HCT116 (cell line): ENCODE results near the gene ANKIB1. TPM values are rescaled to one million over a fixed set of nuclear protein-coding genes. Genes with fewer than 3 reads are reported as not detected.
"Not testable (repeated sequence)": the region's sequence is repeated elsewhere in the genome, so short reads cannot be mapped to it uniquely, and the experiment has no call there.

ENCODE experiments used
- ATAC-seq: fragments of 200-7000 bp; cut with Tn5 transposase; 2 replicates; pipeline ENCODE4 v1.9.1; 2020; ENCODE audit warnings: mild to moderate bottlenecking, moderate library complexity
- BruUV-seq: library from RNA; stranded (reverse); fragments of 400-500 nt; replicated peaks from 2 replicates; lab custom pipeline; 2021; lab: Mats Ljungman, UMichigan
- CTCF ChIA-PET: fragments of 300-600 bp; sonication (Branson Sonifier 250); formaldehyde crosslinking; loops from one replicate; lab custom pipeline; 2021; ENCODE audit warnings: antibody characterized with exemption; lab: Charles Lee
- POLR2A ChIA-PET: fragments of 300-600, 350-600 bp; sonication (Branson Sonifier 250); formaldehyde crosslinking; loops from one replicate; lab custom pipeline; 2021; ENCODE audit warnings: antibody characterized with exemption; lab: Charles Lee
- RAD21 ChIA-PET, 2 experiments: fragments of 300-600 bp; sonication (Branson Sonifier 250); formaldehyde crosslinking; loops; one replicate each; lab custom pipeline; 2023; ENCODE audit warnings: low total read pairs in 2 of 2; ENCODE audit not compliant: uncharacterized antibody in 2 of 2, unreplicated experiment in 2 of 2, low non-redundant PET in 1 of 2; lab: Charles Lee
- DNase-seq: peaks from one replicate; pipeline ENCODE4 v3.0.0-alpha.2; 2010; ENCODE audit warnings: low read depth, low spot score
- H2AFZ ChIP-seq: fragments of 200-600 bp; shearing (Covaris generic), sonication (generic); 2 replicates; pipeline ENCODE4 v1.6.1; 2017; ENCODE audit warnings: low read depth, mixed run types, mixed read lengths, antibody characterized with exemption, low read length; ENCODE audit not compliant: poor library complexity, severe bottlenecking
- H3K27ac ChIP-seq: 2 replicates; pipeline ENCODE4 v1.5.1; 2012; ENCODE audit warnings: low read depth, low read length
- H3K27me3 ChIP-seq: fragments of 200-600 bp; sonication (generic); 2 replicates; pipeline ENCODE4 v1.6.1; 2016; ENCODE audit warnings: mixed run types, low read length, mixed read lengths; ENCODE audit not compliant: insufficient read depth
- H3K36me3 ChIP-seq, 2 experiments: fragments of 200-500 bp in 1 of 2; fragments of 200-600 bp in 1 of 2; sonication (Bioruptor generic) in 1 of 2; sonication (generic) in 1 of 2; 2 replicates each; pipeline versions ENCODE4 v1.5.1 to v1.6.1; 2014 to 2016; ENCODE audit warnings: low read length in 2 of 2, inconsistent platforms in 1 of 2, mixed read lengths in 1 of 2, mixed run types in 1 of 2; ENCODE audit not compliant: insufficient read depth in 2 of 2, control insufficient read depth in 1 of 2
- H3K4me1 ChIP-seq, 2 experiments: fragments of 200-600 bp in 1 of 2; sonication (generic) in 1 of 2; 2 replicates each; pipeline versions ENCODE4 v1.5.1 to v1.6.1; 2012 to 2017; ENCODE audit warnings: low read length in 2 of 2, inconsistent platforms in 1 of 2, mild to moderate bottlenecking in 1 of 2, mixed read lengths in 1 of 2, mixed run types in 1 of 2, moderate library complexity in 1 of 2; ENCODE audit not compliant: insufficient read depth in 2 of 2, control insufficient read depth in 1 of 2
- H3K4me2 ChIP-seq: fragments of 200-600 bp; sonication (generic); 2 replicates; pipeline ENCODE4 v1.6.1; 2017; ENCODE audit warnings: mixed run types, low read length, mixed read lengths
- H3K4me3 ChIP-seq, 2 experiments: fragments of 200-600 bp in 1 of 2; sonication (generic) in 1 of 2; replicated peaks in 1 of 2; 2 replicates each; pipeline ENCODE4 v1.5.1; 2011 to 2016; ENCODE audit warnings: low read length in 2 of 2, control low read depth in 1 of 2, low read depth in 1 of 2, mild to moderate bottlenecking in 1 of 2, mixed read lengths in 1 of 2, mixed run types in 1 of 2
- H3K79me2 ChIP-seq: fragments of 200-600 bp; sonication (generic); 2 replicates; pipeline ENCODE4 v1.6.1; 2017; ENCODE audit warnings: mild to moderate bottlenecking, mixed run types, low read length, moderate library complexity, mixed read lengths; ENCODE audit not compliant: insufficient read depth
- H3K9ac ChIP-seq: fragments of 200-600 bp; sonication (generic); 2 replicates; pipeline ENCODE4 v1.6.1; 2016; ENCODE audit warnings: low read length, mixed read lengths
- H3K9me2 ChIP-seq: fragments of 200-600 bp; sonication (generic), shearing (Covaris generic); 2 replicates; pipeline ENCODE4 v1.6.1; 2017; ENCODE audit warnings: mixed run types, mild to moderate bottlenecking, moderate library complexity; ENCODE audit not compliant: insufficient read depth
- H3K9me3 ChIP-seq, 2 experiments: fragments of 200-500 bp in 1 of 2; fragments of 200-600 bp in 1 of 2; sonication (Bioruptor generic) in 1 of 2; sonication (generic) in 1 of 2; 2 replicates each; pipeline ENCODE4 v1.6.1; 2014 to 2017; ENCODE audit warnings: low read length in 2 of 2, mixed read lengths in 2 of 2, inconsistent platforms in 1 of 2, low read depth in 1 of 2, mild to moderate bottlenecking in 1 of 2, mixed run types in 1 of 2, moderate library complexity in 1 of 2; ENCODE audit not compliant: control insufficient read depth in 1 of 2, insufficient read depth in 1 of 2
- H4K20me1 ChIP-seq: fragments of 200-600 bp; sonication (generic), shearing (Covaris generic); 2 replicates; pipeline ENCODE4 v1.6.1; 2017; ENCODE audit warnings: mixed run types, mild to moderate bottlenecking, moderate library complexity; ENCODE audit not compliant: insufficient read depth
- EZH2phosphoT487 ChIP-seq: fragments of 200-600 bp; IDR thresholded peaks from 2 replicates; pipeline ENCODE4 v1.6.1; 2018; ENCODE audit warnings: antibody characterized with exemption, borderline replicate concordance
- FOSL1 ChIP-seq: IDR thresholded peaks from 2 replicates; pipeline ENCODE4 v1.6.1; 2012; ENCODE audit warnings: low read depth
- POLR2AphosphoS5 ChIP-seq: IDR thresholded peaks from 2 replicates; pipeline ENCODE4 v1.6.1; 2011; ENCODE audit warnings: mild to moderate bottlenecking, low read depth, low read length, moderate library complexity
- SP1 ChIP-seq: IDR thresholded peaks from 2 replicates; pipeline ENCODE4 v1.6.1; 2012; ENCODE audit warnings: low read depth
- TCF7L2 ChIP-seq: IDR thresholded peaks from 2 replicates; pipeline ENCODE4 v1.7.0; 2011; ENCODE audit warnings: borderline replicate concordance, inconsistent platforms; ENCODE audit not compliant: insufficient read depth, insufficient read length; ENCODE audit errors: extremely low read depth
- YY1 ChIP-seq: IDR thresholded peaks from 2 replicates; pipeline ENCODE4 v1.6.1; 2011; ENCODE audit warnings: low read length, low read depth, moderate library complexity, mild to moderate bottlenecking; ENCODE audit not compliant: insufficient replicate concordance; ENCODE audit errors: extremely low read depth
- intact Hi-C: fragments of 100-400 bp; cut with micrococcal nuclease; formaldehyde crosslinking; loops from 2 replicates; pipeline ENCODE4 v1.10.0; 2022
- total RNA-seq: library from RNA; stranded (reverse); gene quantifications from one replicate; pipeline ENCODE4 v1.2.1, GENCODE V29; 2021; ENCODE audit not compliant: unreplicated experiment
- TF ChIP-seq, protein P1 (sequence below): IDR thresholded peaks from 2 replicates; pipeline ENCODE4 v1.6.1; 2012; ENCODE audit warnings: low read depth
- TF ChIP-seq, protein P2 (sequence below): IDR thresholded peaks from 2 replicates; pipeline ENCODE4 v1.6.1; 2012

ANKIB1 gene
- total RNA-seq, 1 experiment from 2014 or later: 41.2 TPM

DNA sequence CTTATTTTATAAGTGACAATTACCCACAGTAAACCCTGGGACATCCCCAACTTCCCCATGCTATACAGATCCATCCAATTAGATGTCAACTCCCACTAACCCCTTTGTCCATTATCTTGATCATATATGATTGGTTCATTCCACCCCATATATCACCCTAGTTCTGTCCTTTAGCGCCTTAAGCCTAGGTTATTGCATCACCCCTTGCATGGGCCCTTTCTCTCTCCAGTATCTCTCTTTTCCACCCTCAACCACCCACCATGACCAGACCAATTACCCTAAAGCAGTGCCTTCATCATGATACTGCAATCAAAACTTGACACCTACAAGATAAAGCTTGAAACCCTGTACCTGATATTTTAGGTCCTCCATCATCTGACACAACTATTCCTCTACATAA lies 163.6 kb downstream of the ANKIB1 start (continued):
- TF ChIP-seq, protein P1, sequence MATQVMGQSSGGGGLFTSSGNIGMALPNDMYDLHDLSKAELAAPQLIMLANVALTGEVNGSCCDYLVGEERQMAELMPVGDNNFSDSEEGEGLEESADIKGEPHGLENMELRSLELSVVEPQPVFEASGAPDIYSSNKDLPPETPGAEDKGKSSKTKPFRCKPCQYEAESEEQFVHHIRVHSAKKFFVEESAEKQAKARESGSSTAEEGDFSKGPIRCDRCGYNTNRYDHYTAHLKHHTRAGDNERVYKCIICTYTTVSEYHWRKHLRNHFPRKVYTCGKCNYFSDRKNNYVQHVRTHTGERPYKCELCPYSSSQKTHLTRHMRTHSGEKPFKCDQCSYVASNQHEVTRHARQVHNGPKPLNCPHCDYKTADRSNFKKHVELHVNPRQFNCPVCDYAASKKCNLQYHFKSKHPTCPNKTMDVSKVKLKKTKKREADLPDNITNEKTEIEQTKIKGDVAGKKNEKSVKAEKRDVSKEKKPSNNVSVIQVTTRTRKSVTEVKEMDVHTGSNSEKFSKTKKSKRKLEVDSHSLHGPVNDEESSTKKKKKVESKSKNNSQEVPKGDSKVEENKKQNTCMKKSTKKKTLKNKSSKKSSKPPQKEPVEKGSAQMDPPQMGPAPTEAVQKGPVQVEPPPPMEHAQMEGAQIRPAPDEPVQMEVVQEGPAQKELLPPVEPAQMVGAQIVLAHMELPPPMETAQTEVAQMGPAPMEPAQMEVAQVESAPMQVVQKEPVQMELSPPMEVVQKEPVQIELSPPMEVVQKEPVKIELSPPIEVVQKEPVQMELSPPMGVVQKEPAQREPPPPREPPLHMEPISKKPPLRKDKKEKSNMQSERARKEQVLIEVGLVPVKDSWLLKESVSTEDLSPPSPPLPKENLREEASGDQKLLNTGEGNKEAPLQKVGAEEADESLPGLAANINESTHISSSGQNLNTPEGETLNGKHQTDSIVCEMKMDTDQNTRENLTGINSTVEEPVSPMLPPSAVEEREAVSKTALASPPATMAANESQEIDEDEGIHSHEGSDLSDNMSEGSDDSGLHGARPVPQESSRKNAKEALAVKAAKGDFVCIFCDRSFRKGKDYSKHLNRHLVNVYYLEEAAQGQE: no peak
- TF ChIP-seq EZH2phosphoT487: no peak
- TF ChIP-seq SP1: no peak
- TF ChIP-seq TCF7L2: no peak
- TF ChIP-seq YY1: no peak
- TF ChIP-seq POLR2AphosphoS5: no peak
- TF ChIP-seq FOSL1: no peak
- TF ChIP-seq, protein P2, sequence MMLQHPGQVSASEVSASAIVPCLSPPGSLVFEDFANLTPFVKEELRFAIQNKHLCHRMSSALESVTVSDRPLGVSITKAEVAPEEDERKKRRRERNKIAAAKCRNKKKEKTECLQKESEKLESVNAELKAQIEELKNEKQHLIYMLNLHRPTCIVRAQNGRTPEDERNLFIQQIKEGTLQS: no peak

DNA sequence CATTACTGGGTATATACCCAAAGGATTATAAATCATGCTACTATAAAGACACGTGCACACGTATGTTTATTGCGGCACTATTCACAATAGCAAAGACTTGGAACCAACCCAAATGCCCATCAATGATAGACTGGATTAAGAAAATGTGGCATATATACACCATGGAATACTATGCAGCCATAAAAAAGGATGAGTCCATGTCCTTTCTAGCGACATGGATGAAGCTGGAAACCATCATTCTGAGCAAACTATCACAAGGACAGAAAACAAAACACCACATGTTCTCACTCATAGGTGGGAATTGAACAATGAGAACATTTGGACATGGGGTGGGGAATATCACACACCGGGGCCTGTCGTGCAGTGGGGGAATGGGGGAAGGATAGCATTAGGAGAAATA lies 164.4 kb downstream of the ANKIB1 start:
- H3K27ac ChIP-seq, ATAC-seq, CTCF ChIA-PET, H3K9me2 ChIP-seq, H3K27me3 ChIP-seq, H4K20me1 ChIP-seq, H3K4me2 ChIP-seq, DNase-seq, H3K9ac ChIP-seq, H3K36me3 ChIP-seq, H3K4me1 ChIP-seq, POLR2A ChIA-PET, H3K4me3 ChIP-seq, H3K79me2 ChIP-seq, H2AFZ ChIP-seq, intact Hi-C loops, BruUV-seq, RAD21 ChIA-PET, H3K9me3 ChIP-seq: not testable (repeated sequence)
